ENCODE results near the gene VRK1. TPM values are rescaled to one million over a fixed set of nuclear protein-coding genes. Genes with fewer than 3 reads are reported as not detected.

VRK1 gene
- total RNA-seq, 2 experiments from 2014 or later, result 97.5 to 97.9 TPM

- no peaks in the 10 kb centered on the region for H4K20me1 ChIP-seq (ENCODE audit: insufficient read depth, low read length)
- no peak for TF ChIP-seq EZH2phosphoT487 (IDR thresholded peaks at IDR 0.05; ENCODE audit: borderline replicate concordance, low read depth, low read length)
- no peak for TF ChIP-seq CTCF (conservative IDR thresholded peaks at IDR 0.05; ENCODE audit: low read length)
- H3K4me3 ChIP-seq (ENCODE audit: low read depth, low read length, poor library complexity, severe bottlenecking), result no peak overlapping the region
- H3K4me1 ChIP-seq (ENCODE audit: insufficient read depth, low read length, poor library complexity, severe bottlenecking), result no peaks in the 10 kb centered on the region
- no peak overlapping the region for H3K27ac ChIP-seq (ENCODE audit: low read depth, low read length, poor library complexity, severe bottlenecking)
- no peak overlapping the region for H2AFZ ChIP-seq (ENCODE audit: low read length)
- ChIA-PET CTCF (ENCODE audit: unreplicated experiment) (no interaction called here), POLR2A (interaction anchor here (0.7 kb wide), 1 partner anchor 275 kb away, joined by 3 read pairs; no protein-coding TSS in a partner anchor)
- no peak overlapping the region for H3K4me2 ChIP-seq (ENCODE audit: low read length)
- H3K9me2 ChIP-seq (ENCODE audit: insufficient read depth, low read length), result no peaks in the 10 kb centered on the region
- H3K79me2 ChIP-seq (ENCODE audit: insufficient read depth, low read depth, low read length), result no peaks in the 10 kb centered on the region
- no peaks in the 10 kb centered on the region for H3K36me3 ChIP-seq (ENCODE audit: insufficient read depth, low read length)
- no peak for DNase-seq (ENCODE audit: low spot score)
- intact Hi-C loops (cut with micrococcal nuclease; ENCODE audit: unreplicated experiment), result no loop called here
- BruUV-seq (replicated peaks), result no TSS peak
- no peaks in the 10 kb centered on the region for H3K9me3 ChIP-seq (ENCODE audit: low read length)
These were observed 48.8 kb upstream of the VRK1 start for GRCh38 chr14:96748362-96748761.

GRCh38 chr14:96751505-96751904 lies 45.7 kb upstream of the VRK1 start:
- POLR2A ChIA-PET, result no interaction called here
- CTCF ChIA-PET (ENCODE audit: unreplicated experiment), result interaction anchor here (0.6 kb wide), 1 partner anchor 1689 kb away, joined by 3 read pairs; no protein-coding TSS in a partner anchor
- H3K27ac ChIP-seq (ENCODE audit: low read depth, low read length, poor library complexity, severe bottlenecking), result no peak overlapping the region
- BruUV-seq (replicated peaks), result no TSS peak
- no peaks in the 10 kb centered on the region for H3K4me1 ChIP-seq (ENCODE audit: insufficient read depth, low read length, poor library complexity, severe bottlenecking)
- no peaks in the 10 kb centered on the region for H3K9me3 ChIP-seq (ENCODE audit: low read length)
- H3K79me2 ChIP-seq (ENCODE audit: insufficient read depth, low read depth, low read length), result no peaks in the 10 kb centered on the region
- no peak overlapping the region for H2AFZ ChIP-seq (ENCODE audit: low read length)
- H3K36me3 ChIP-seq (ENCODE audit: insufficient read depth, low read length), result no peaks in the 10 kb centered on the region
- H3K4me3 ChIP-seq (ENCODE audit: low read depth, low read length, poor library complexity, severe bottlenecking), result no peak overlapping the region
- no peak for TF ChIP-seq CTCF (conservative IDR thresholded peaks at IDR 0.05; ENCODE audit: low read length)
- TF ChIP-seq EZH2phosphoT487 (IDR thresholded peaks at IDR 0.05; ENCODE audit: borderline replicate concordance, low read depth, low read length), result no peak
- H3K9me2 ChIP-seq (ENCODE audit: insufficient read depth, low read length), result no peaks in the 10 kb centered on the region
- DNase-seq (ENCODE audit: low spot score), result no peak
- no peaks in the 10 kb centered on the region for H4K20me1 ChIP-seq (ENCODE audit: insufficient read depth, low read length)
- intact Hi-C loops (cut with micrococcal nuclease; ENCODE audit: unreplicated experiment), result no loop called here
- no peak overlapping the region for H3K4me2 ChIP-seq (ENCODE audit: low read length)

GRCh38 chr14:96752125-96752524 lies 45.1 kb upstream of the VRK1 start:
- intact Hi-C loops (cut with micrococcal nuclease; ENCODE audit: unreplicated experiment), result no loop called here
- Histone ChIP-seq H3K4me3 (ENCODE audit: low read depth, low read length, poor library complexity, severe bottlenecking) (no peak overlapping the region), H3K9me3 (ENCODE audit: low read length) (no peaks in the 10 kb centered on the region), H3K36me3 (ENCODE audit: insufficient read depth, low read length) (no peaks in the 10 kb centered on the region), H3K9me2 (ENCODE audit: insufficient read depth, low read length) (no peaks in the 10 kb centered on the region), H4K20me1 (ENCODE audit: insufficient read depth, low read length) (no peaks in the 10 kb centered on the region), H3K27ac (ENCODE audit: low read depth, low read length, poor library complexity, severe bottlenecking) (no peak overlapping the region), H3K4me1 (ENCODE audit: insufficient read depth, low read length, poor library complexity, severe bottlenecking) (no peaks in the 10 kb centered on the region), H2AFZ (ENCODE audit: low read length) (no peak overlapping the region), H3K79me2 (ENCODE audit: insufficient read depth, low read depth, low read length) (no peaks in the 10 kb centered on the region), H3K4me2 (ENCODE audit: low read length) (no peak overlapping the region)
- no peak for TF ChIP-seq EZH2phosphoT487 (IDR thresholded peaks at IDR 0.05; ENCODE audit: borderline replicate concordance, low read depth, low read length)
- CTCF ChIA-PET (ENCODE audit: unreplicated experiment), result interaction anchor here (0.6 kb wide), 1 partner anchor 1689 kb away, joined by 3 read pairs; no protein-coding TSS in a partner anchor
- BruUV-seq (replicated peaks), result no TSS peak
- no peak for DNase-seq (ENCODE audit: low spot score)
- POLR2A ChIA-PET, result no interaction called here
